ENCODE results near the gene LCTL.
"Not testable (repeated sequence)": the region's sequence is repeated elsewhere in the genome, so short reads cannot be mapped to it uniquely, and the experiment has no call there.

Gene LCTL

GRCh38 chr15:66500346-66500745 is 65.5 kb downstream of the LCTL start:
- DNase-seq (ENCODE audit: low read depth, low spot score): not testable (repeated sequence)

DNA sequence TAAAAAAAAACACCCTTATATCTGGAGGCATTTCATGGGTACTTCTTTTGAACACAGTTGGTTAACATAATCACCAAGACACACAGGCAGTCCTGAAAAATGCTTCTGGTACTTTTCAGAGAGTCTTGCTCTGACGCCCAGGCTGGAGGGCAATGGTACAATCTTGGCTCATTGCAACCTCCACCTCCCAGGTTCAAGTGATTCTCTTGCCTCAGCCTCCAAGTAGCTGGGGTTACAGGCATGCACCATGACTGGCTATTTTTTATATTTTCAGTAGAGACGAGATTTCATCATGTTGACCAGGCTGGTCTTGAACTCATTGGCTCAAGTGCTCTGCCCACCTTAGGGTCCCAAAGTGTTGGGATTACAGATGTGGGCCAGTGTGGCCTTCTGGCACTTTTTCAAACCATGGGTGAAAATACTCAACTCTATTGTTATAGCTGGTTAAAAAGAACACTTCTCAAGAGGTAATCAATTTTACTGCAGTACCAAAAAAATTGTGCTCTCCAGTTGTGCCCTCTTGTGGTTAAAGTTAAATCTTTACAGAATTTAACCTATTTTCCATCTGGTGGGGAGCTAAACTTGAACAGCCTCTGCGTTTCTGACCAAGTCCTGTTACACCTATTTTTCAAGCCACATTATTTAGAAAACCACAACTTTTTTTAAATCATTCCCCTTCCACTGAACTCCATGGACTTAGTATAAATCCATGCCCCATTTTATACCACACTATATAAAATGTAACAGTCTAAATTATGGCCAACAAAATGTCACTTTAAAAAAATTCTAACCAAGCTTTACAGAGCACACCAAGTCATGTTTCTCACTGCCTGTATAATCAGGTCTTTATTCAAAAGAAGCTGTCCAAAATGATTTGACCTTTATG is 67.1 kb downstream of the LCTL start:
- DNase-seq (ENCODE audit: low read depth, low spot score): no peak

Data from activated CD4-positive, CD25-positive, alpha-beta regulatory T cell treated with anti-CD3 and anti-CD28 coated beads, Interleukin-2, amount 50 U/mL, for 16 hours (primary cell).